NB4 (cell line): ENCODE measurements around the gene DNHD1.

Experiments used
- MYC ChIP-seq: IDR thresholded peaks from 2 replicates; pipeline ENCODE4 v1.6.1; 2011; ENCODE audit warnings: low read depth, low read length
- POLR2A ChIP-seq: IDR thresholded peaks from 2 replicates; pipeline ENCODE4 v1.6.1; 2011; ENCODE audit warnings: mild to moderate bottlenecking; ENCODE audit not compliant: insufficient read length; ENCODE audit errors: extremely low read depth
- TF ChIP-seq, protein P1 (sequence below): IDR thresholded peaks from one replicate; pipeline ENCODE4 v1.5.1; 2012; ENCODE audit warnings: low read depth, low read length

DNA sequence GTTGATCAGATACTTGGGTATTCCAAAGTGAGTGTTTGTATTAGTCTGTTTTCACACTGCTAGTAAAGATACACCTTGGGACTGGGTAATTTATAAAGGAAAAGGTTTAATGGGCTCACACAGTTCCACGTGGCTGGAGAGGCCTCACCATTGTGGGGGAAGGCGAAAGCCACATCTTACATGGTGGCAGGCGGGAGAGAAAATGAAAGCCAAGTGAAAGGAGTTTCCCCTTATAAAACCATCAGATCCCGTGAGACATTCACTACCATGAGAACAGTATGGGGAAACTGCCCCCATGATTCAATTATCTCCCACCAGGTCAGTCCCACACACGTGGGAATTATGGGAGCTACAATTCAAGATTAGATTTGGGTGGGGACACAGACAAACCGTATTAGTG is 8.7 kb upstream of the DNHD1 start:
- TF ChIP-seq, protein P1, sequence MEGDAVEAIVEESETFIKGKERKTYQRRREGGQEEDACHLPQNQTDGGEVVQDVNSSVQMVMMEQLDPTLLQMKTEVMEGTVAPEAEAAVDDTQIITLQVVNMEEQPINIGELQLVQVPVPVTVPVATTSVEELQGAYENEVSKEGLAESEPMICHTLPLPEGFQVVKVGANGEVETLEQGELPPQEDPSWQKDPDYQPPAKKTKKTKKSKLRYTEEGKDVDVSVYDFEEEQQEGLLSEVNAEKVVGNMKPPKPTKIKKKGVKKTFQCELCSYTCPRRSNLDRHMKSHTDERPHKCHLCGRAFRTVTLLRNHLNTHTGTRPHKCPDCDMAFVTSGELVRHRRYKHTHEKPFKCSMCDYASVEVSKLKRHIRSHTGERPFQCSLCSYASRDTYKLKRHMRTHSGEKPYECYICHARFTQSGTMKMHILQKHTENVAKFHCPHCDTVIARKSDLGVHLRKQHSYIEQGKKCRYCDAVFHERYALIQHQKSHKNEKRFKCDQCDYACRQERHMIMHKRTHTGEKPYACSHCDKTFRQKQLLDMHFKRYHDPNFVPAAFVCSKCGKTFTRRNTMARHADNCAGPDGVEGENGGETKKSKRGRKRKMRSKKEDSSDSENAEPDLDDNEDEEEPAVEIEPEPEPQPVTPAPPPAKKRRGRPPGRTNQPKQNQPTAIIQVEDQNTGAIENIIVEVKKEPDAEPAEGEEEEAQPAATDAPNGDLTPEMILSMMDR, result no peak
- TF ChIP-seq MYC (no peak), POLR2A (no peak)
